GM18507 (cell line): ENCODE results near the gene ITPK1.
"Not testable (repeated sequence)": the region's sequence is repeated elsewhere in the genome, so short reads cannot be mapped to it uniquely, and the experiment has no call there.

Source experiments
- DNase-seq: peaks from one replicate; pipeline ENCODE4 v3.0.0; 2011; ENCODE audit warnings: low read depth; ENCODE audit not compliant: insufficient read length; ENCODE audit errors: extremely low spot score
- FAIRE-seq: peaks from 2 replicates; lab custom pipeline; 2011; peaks lifted over from hg19 to GRCh38; lab: Jason Lieb, UNC

Gene ITPK1

DNA sequence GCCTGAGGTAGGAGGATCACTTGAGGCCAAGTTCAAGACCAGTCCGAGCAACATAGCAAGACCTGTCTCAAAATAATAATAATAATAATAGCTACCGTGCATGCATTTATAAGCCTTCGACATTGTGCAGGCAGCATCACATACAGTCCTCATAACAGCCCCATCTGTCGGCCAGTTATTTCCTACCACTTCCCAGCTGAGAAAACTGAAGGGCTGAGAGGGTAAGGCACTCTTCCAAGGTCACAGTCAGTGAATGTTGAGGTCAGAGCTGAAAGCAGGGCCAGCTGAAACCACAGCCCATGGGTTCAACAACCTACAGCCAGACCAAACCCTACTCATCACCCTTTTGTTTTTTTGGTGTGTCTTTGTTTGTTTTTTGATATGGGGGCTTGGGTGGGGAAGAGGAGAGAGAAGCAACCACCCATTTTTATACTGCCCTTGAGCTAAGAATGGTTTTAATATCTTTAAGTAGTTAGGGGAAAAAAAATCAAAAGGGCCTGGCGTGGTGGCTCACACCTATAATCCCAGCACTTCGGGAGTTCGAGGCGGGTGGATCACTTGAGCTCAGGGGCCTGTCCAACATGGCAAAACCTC is 16.8 kb upstream of the ITPK1 start:
- FAIRE-seq, result peak; percentile 67
- no peak for DNase-seq

DNA sequence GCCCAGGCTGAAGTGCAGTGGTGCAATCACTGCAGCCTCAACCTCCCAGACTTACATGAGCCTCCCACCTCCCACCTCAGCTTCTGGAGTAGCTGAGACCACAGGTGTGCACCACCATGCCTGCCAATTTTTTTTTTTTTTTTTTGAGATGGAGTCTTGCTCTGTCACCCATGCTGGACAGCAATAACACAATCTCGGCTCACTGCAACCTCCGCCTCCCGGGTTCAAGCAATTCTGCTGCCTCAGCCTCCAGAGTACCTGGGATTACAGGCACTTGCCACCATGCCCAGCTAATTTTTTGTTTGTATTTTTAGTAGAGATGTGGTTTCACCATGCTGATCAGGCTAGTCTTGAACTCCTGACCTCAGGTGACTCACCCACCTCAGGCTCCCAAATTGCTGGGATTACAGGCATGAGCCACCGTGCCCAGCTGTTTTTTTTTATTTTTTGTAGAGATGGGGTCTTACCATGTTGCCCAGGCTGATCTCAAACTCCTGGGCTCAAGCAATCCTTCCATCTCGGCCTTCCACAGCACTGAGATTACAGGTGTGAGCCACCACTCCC is 15.6 kb upstream of the ITPK1 start:
- FAIRE-seq, DNase-seq: not testable (repeated sequence)

DNA sequence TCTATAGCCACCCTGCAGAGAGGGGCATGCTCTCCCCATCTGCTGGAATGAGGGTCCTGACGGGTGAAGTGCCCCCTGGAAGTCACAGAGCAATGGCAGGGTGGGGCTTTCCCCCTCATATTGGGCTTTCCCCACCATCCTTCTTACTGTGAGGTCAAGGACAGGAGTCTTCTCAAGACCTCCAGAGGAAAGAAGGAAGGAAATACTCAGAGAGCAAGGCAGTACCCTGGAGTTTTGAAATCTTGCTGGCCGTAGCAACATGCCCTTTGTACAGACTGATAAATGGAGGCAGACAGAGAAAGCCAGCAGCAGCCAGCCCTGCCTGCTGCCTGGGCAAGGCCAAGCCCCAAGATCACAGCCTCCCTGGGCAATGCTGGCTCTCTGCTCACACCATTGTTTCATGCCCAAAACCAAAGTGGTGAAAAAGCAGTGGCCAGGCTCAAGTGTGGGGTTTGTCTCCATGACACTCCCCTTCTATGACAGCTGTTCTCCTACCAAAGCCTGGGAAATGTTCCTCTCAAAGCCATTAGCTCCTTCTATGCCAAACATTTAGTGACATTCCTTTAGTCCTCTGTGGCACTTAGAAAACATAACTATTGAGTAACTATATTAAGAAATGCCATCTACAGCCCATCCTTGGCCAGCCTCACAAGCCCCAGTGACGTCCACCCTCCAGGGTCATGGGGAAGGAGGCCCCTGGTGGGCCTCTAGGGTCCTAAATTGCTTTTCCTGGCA is 13.2 kb upstream of the ITPK1 start:
- no peak for FAIRE-seq

DNA sequence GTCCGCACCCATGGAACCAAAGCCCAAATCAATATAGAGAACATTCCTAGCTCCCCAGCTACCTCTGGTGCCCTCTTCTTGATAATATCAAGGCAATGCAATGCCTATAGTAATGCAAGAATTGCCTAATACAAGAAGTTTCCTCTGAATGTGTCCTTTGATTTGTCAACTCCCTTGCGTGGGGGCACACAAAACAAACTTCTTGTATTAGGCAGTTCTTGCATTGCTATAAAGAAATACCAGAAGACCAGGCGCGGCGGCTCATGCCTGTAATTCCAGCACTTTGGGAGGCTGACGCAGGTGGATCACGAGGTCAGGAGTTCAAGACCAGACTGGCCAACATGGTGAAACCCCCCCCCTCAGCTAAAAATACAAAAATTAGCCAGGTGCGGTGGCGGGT is 10.4 kb upstream of the ITPK1 start:
- FAIRE-seq, result no peak
- DNase-seq, result no peak

More for the DNA sequence above, 13.2 kb upstream of the ITPK1 start:
- no peak for DNase-seq

DNA sequence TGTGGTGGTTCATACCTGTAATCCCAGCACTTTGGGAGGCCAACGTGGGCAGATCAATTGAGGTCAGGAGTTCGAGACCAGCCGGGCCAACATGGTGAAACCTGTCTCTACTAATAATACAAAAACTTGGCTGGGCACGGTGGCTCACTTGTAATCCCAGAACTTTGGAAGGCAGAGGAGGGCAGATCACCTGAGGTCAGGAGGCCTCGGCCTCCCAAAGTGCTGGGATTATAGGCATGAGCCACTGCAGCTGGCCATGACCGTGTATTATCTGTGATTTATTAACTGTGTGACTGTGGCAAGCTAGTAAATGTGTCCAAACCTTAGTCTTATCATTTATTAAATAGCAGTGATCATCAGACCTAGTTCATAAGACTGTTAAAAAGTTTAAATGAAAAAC is 7.1 kb upstream of the ITPK1 start:
- no peak for DNase-seq
- no peak for FAIRE-seq

DNA sequence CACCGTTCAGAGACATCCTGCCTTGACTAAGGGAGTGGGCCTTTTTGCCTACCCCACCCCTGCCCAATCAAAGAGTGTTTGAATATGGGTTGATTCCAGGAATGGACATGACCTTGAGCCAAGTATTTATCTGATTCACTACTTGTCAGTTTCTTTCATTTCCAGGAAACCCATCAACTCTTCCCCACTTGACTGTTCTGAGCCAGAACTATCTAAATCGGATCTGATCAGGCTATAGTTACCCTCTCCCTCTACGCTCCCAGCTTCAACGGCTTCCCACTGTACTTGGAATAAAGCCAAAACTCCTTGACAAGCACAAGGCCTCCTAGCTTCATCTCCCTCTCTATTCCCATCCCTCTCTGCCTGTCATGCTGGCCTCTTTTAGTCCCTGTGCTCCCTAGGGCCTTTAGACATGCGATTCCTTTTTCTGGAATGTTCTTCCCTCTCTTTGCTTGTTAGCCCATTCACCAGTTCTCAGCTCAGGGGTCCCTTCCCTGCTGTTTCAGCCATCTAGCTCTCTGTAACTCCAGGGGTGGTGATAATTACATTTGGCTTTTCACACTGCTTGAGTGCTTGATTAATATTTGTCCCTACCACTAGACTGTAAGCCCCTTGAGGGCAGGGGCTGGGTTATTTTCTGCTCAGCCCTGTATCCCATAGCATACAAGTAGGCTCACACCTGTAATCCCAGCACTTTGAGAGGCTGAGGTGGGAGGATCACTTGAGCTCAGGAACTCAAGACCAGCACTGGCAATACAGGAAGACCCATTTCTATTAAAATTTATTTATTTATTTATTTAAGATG is 5.5 kb upstream of the ITPK1 start:
- DNase-seq, result no peak
- FAIRE-seq, result no peak

DNA sequence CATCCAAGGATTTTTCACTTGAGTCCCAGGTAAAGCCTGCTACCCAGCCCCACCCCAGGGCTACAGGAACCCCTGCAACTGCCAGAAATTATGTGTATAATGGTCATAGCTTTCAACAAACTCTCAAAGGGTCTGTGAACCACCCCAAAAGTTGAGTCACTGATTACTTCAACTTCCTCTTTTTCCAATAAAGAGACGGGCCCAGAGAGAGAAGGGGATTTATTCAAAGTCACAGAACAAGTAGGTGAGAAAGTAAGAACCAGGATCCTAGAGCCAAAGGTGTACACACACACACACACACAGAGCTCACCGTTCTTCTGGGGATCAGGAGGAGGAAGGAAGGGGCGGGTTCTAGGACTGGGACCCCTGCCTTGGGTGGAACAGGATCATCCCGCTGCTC is 4.8 kb upstream of the ITPK1 start:
- no peak for DNase-seq
- no peak for FAIRE-seq

DNA sequence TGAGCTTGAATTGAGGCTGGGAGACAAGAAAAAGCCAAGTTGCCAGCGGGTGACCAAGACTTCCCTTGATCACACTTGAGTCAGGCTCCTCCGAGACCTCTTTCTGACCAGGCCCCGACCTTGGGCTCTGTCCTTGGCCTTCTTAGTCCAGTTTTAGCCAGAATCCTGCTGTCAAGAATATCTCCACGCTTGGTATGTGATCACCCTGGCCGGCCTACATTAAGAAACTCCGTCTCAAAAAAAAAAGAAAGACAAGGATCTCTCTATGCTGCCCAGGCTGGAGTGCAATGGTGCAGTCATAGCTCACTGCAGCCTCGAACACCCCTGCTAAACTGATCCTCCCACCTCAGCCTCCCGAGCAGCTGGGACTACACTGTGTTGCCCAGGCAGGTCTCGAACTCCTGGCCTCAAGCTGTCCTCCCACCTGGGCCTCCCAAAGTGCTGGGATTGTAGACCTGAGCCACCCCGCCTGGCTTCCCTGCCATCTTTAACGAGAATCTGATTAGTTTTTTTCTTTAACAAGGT is 1.0 kb upstream of the ITPK1 start:
- FAIRE-seq (no peak), DNase-seq (no peak)

DNA sequence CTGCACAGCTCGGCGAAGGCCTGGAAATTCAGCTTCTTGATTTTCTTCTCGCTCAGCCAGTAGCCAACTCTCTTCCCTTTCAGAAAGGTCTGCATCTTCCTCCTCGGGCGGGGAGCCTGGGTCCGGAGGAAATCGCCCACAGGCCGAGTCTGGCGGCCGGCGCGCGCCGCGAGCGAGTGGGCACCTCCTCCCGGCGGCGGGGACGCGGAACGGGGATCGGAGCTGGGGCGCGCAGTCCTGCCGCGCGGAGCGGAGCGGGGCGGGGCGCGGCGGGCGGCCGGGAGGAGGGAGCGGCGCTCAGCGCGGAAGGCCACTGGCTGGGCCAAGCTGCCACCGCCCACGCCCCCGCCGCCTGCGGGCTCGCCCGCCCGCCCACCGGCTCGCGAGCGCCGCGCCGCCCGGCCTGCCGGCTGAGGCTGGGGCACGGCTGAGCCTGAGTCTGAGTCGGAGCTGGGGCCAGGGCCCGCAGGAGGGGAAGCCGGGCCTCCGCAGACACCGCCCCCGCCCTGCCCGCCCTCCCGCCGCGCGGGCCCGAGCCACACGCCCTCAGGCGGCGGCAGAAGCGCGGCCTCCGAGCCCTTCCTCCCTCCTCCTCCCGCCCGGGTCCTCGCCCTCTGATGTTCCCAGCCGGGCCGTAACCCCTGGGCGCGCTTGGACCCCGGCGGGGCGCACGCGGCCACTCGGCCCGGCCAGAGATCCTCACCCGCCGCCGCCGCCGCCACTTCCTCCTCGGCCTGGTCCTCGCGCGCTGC is 480 bp downstream of the ITPK1 start:
- DNase-seq (peak; percentile 76), FAIRE-seq (peak; percentile 83)

DNA sequence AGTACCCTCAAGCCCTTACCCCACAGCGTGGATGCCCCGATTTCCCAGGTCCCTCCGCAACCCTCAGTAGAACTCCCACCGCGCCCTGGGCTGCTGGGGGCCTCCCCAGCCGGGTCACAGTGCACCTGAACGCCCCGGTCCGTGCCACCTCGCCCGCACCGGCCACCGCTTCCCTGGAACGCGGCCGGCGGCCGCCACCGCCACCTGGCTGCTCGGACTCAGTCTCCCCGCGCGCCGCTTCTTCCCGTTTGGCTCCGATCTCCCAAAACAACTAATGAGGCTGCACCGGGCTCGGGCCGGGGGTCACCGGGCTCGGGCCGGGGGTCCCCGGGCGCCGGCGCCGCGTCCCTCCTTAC is 1.0 kb downstream of the ITPK1 start:
- no peak for FAIRE-seq
- no peak for DNase-seq

DNA sequence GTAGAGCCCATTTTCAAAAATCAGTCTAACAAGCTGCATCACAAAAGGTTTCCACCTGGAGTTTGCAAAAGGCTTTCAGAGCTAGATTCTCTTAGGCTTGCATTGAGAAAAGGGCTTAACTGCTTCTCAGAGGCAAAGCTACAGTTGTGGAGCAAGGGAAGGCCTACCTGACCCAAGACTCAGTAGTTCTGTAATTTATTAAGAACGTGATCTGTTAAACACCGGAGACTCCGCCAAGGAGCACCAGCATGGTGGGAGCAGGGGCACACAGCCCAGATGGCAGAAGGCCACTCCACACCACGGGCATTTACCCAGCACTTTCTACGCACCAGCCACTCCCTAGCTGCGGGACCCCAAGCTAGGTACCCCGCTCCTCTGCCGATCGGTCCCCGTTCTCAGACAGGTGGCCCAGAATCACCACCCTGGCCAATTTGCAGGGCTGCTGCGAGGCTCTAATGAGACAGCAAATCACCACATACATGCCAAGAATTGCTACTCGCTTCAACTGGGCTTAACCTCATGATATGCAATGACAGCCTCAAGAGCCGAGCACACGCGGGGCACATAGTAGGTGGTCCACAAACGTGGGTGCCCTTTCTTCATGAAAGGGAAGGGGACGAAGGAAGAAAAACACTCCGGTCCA is 1.5 kb downstream of the ITPK1 start:
- FAIRE-seq (no peak), DNase-seq (no peak)

DNA sequence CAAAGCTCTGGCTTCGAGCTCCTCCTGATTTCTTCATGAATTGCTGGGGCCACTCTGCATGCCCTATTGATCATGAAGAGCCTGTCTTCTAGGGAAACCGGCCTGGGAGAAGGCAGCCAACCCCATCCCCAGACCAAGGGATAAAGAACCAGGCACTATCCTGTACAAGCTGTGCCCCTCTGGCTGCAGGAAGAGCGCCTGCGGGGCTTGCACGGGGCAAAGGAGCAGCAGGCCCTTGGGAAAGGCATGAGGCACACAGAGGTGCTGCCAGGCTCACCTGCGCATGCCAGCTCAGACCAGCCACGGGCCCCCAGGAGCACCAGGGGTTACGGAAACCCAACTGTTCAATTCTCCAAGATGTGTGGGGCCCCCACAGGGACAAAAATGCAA is 2.1 kb downstream of the ITPK1 start:
- DNase-seq (no peak), FAIRE-seq (no peak)

DNA sequence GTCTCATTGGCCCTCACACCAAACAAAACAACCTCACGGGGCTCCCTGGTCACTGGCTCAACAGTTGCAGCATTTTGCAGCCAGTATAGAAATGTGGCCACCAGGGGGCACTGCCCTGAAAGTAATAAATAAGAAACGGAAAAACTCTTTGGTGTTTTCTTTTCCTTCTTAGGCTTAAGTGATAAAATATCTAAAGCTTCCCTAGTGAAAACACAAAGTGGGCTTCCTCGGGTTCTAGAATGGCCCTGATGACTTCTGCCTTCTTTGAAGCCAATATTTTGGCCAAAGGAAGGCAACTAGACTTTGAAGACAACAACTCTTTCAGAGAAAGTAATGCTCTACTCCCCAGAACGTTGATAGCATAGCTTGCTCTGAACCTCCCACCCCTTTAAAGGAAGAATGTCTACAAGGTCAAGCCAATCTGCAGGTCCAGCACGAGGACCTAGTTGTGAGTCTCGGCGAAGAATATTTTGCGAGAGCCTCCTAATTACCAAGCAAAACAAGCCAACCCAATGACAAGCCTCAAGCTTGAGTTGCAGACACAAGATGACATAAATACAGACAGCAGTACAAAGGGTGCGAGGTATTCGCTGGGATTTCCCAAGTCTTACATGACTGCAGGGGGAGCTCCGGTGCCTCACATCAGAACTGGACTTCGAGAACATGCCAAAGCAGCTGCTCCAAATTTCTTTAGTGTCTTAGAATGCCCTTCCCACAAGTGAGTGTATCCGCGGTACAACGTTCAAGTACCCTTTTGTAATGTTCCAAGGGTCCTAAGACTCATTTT is 2.6 kb downstream of the ITPK1 start:
- DNase-seq (no peak), FAIRE-seq (peak; percentile 89)

DNA sequence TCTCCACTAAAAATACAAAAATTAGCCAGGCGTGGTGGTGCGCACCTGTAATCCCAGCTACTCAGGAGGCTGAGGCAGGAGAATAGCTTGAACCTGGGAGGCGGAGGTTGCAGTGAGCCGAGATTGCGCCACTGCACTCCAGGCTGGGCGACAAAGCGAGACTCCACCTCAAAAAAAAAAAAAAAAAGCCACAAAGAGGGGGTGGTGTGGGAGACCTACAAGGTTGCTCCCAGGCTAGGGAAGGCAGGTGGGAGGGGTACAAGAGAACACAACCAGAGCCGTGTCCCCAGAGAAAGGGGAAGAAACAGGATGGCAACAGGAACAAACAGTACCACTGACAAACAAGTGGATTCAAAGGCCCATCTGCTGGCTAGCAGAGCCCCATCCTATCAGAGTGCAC is 4.2 kb downstream of the ITPK1 start:
- DNase-seq, FAIRE-seq: not testable (repeated sequence)

DNA sequence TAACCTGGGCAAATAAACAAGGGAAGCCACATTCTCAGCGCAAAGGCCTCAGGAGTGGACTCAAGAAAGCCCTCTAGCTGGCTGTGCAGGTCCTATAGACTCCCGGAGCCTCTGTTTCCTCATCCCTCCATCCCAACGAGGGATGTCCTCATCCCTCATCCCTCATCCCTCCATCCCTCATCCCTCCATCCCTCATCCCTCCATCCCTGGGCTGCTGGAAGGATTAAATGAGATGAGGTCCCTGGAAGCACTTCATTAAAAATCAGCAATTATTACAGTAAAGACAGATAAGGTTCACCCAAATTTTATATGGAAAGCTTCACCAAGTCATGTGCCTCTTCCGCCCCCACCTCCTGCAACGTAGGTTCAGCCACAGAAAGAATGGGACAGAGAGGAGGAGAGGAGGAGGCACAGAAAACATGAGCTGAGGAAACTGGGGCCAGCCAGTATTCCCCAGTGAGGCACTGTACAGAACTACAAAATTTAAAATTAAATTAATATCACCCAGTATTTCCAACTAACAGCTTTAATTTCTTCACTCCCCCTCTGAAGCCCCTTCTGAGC is 4.8 kb downstream of the ITPK1 start:
- FAIRE-seq, result no peak
- DNase-seq, result no peak

DNA sequence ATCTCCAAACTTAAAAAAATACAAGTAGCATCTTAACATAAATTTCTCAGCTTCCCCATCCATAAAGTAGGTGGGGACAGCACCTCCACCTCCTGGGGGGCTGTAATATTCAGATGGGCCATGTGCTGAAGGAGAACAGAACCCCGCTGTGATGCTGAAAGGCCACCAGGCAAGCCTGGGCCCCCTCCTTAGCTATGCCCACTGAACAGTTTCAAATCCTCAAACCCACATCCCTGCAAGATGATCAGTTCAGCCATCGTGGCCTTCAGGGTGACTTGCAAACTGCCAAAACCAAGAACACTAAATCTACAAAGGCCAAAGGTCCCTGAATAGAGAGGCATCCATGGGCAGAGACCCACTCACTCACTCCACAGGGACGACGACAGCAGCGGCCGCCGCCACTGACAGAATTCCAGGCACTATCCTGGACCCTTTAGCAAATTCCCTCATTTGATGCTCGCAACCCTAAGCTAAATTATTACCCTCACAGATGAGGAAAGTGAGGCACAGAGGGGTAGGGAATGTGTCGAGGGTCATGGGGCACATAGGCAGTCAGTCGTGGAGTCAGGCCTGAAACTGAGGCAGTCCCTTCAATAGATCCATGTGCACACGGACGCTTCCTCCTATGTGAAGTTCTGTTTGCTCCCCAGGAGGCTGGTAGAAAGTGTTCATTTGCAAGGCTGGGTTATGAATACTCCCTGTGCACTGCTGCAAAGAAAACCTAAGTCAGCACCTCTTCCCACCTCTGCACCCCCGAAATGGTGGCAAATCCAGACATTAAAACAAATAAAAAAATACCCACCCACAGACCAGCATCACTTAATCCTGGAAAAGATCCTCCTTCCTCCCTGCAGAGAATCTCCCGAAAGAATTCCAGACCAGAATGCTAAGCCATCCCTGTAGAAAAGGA is 5.9 kb downstream of the ITPK1 start:
- no peak for DNase-seq
- no peak for FAIRE-seq

DNA sequence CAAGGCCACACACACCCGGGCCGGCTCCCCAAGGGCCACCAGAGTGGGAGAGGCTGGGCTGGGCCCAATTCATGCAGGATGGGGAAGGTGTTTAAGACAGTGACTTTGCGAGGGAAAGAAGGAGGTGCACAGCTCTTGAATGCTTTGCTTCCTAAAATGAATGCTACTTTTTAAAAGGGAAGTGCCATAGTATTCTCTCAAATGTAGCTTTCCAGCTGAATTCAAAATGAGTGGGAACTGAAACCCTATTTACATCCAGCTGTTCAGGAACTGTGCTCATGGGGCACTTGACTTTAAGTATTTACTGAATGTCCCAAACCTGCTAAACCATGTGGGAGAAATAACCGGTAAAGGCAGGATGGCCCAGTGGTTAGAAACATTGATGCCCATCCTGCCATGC is 7.6 kb downstream of the ITPK1 start:
- no peak for DNase-seq
- FAIRE-seq, result no peak
